ENCODE data around the gene ASIC3.
"Not testable (repeated sequence)": the region's sequence is repeated elsewhere in the genome, so short reads cannot be mapped to it uniquely, and the experiment has no call there.

ASIC3 gene

DNA sequence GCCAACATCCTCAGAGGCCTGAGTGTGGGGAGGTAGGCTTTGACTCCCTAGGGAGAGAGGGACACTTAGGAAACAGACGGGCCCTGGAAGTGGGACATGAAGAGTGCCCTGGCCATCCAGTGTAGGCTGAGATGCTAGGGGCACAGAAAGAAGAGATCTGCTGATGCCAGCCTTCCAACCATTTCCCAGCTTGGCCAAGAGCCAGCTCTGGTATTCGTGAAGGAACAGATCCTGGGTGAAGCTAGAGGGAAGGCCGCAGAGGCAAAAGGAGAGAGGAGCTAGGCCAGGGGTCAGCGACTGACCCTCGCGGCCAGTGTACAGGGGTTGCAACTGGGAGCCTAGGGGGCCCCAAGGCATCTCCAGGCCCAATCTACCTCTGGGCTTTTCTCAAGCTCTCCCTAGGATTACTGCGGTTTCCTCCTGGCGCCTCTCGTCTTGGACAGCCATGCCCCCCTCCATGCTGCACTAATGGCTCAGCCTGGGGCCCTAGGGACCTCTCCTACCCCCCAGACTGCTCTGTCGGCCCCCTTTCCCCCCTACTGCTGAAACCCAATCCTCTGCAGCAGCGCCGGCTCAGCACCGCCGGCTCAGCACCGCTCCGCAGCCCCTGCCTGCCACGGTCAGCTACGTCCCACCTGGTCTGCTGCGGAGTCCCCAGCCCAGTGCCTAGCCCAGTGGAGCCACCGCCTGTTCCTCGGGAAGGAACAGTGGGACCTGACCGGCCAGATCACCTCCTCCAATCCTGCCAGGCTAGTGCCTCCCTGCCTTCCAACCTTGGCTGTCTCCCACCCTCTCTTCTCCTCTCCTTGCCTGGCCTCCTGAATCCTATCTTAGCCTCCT is at the start of gene ASIC3:
Gene ASIC3, plus strand, starts transcription at position 556 of the 840 bp plus-strand sequence. CDS start 355 bp downstream, outside the sequence.
- no peak for DNase-seq (ENCODE audit: low read depth)

DNA sequence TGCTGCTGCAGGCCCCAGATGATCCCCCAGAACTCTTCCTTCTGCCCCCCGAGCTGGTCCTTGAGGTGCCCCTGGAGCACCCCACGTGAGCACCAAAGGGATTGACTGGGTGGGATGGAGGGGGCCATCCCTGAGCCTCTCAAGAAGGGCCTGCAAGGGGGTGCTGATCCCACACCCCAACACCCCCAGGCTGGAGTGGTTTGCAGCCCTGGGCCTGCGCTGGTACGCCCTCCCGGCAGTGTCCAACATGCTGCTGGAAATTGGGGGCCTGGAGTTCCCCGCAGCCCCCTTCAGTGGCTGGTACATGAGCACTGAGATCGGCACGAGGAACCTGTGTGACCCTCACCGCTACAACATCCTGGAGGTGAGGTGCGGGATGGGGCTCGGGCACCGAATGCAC is 49.3 kb upstream of the ASIC3 start:
- no peak for DNase-seq (ENCODE audit: low read depth)

- no peak for DNase-seq (ENCODE audit: low read depth)
Observed at GRCh38 chr7:150999497-151000230, 48.7 kb upstream of the ASIC3 start.

- DNase-seq (ENCODE audit: low read depth): no peak
Observed at GRCh38 chr7:151000897-151001495, 47.3 kb upstream of the ASIC3 start.

- no peak for DNase-seq (ENCODE audit: low read depth)
Observed at GRCh38 chr7:151001546-151001945, 46.8 kb upstream of the ASIC3 start.

GRCh38 chr7:151003572-151003971 is 44.8 kb upstream of the ASIC3 start:
- DNase-seq (ENCODE audit: low read depth): no peak

GRCh38 chr7:151005566-151005965 is 42.8 kb upstream of the ASIC3 start:
- DNase-seq (ENCODE audit: low read depth): no peak

GRCh38 chr7:151006590-151007300 is 41.6 kb upstream of the ASIC3 start:
- no peak for DNase-seq (ENCODE audit: low read depth)

DNA sequence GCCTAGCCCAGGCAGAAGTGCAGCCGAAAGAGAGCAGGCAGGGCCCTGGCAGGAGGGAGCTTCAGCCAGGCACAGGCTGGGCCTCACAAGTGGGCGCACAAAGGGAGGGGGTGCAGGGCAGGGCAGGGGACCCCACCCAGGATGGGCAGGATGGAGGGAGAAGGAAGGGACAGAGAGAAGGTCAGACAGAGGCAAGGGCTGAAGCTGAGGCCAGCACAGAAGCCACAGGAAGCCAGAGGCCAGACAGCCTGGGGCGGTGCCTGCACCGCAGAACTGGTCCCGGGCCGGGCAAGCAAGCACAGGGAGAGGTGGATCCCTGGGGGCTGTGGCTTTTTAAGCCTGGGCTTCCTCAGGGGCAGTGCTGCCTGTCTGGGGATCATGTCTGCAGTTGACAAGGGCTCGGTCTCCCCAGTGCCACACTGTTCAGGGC is 40.8 kb upstream of the ASIC3 start:
- DNase-seq (ENCODE audit: low read depth): no peak

DNA sequence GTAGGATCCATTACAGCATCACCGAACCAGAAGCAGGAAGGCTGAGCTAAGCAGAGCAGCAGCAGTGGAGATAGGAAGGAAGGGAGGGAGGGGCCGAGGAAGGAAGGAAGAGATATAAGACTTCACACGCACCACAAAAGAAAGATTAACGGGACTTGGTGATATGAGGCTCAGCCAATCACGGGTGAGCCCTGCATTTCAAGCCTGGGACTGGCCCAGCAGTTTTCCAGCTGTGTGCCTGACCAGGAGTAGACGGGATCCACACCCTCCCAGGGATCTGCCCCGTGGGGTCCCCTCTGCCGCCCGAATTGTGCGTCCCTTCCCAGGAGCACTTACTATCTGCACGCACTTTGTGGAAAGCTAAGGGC is 40.2 kb upstream of the ASIC3 start:
- DNase-seq (ENCODE audit: low read depth): no peak

- DNase-seq (ENCODE audit: low read depth): peak; percentile 54
Observed at GRCh38 chr7:151008511-151009323, 39.6 kb upstream of the ASIC3 start.

DNA sequence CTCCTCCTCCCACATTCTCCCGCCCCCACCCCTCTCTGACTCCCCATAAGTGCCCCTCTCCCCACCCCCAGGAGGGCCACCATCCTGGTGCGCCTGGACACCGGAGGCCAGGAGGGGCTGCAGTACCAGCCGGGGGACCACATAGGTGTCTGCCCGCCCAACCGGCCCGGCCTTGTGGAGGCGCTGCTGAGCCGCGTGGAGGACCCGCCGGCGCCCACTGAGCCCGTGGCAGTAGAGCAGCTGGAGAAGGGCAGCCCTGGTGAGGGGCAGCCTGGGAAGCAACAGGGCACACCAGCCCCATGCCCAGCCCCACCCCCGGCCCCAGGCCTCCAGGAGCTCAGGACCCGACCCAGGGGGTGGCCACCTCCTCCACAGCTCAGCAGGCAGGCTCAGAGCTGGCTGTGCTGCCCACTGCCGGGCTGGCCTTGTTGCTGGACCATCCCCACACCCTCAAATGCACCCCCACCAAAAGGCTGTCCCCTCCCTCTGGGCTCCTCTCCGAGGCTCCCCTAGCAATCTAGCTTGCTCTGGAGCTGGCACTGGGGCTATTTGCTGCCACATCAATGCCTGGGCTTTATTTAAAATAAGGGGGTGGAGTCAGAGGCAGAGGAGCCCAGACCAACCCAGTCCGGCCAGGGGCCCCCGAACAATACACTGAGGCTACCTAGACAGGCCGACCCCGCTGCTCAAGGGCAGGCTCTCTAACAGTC is 38.8 kb upstream of the ASIC3 start:
- no peak for DNase-seq (ENCODE audit: low read depth)

- DNase-seq (ENCODE audit: low read depth): no peak
Observed at GRCh38 chr7:151010037-151010306, 38.4 kb upstream of the ASIC3 start.

DNA sequence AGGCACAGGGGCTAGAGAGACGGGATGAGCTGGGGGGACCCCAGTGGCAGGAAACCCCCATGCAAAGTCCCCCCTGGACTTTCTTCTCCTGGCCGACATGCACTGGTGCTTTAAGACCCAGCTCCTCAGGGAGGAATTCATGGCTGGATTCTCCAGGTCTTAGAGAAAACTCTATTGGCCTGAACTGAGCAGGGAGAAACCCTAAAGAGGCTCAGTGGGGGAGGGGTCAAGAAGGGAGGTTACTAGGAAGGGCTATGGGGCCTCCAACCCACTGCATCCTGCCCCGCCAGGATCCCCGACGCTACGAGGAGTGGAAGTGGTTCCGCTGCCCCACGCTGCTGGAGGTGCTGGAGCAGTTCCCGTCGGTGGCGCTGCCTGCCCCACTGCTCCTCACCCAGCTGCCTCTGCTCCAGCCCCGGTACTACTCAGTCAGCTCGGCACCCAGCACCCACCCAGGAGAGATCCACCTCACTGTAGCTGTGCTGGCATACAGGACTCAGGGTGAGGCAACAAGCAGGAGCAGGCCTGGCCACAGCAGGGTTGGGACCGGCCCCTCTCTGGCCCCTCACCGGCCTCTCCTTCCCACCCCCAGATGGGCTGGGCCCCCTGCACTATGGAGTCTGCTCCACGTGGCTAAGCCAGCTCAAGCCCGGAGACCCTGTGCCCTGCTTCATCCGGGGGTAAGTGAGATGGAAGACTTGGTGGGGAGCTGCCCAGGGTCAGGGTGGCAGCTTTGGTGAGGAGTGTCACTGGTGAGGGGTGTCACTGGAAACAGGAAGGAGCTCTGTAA is 37.8 kb upstream of the ASIC3 start:
- DNase-seq (ENCODE audit: low read depth): no peak

GRCh38 chr7:151011097-151011409 is 37.3 kb upstream of the ASIC3 start:
- DNase-seq (ENCODE audit: low read depth): no peak

- DNase-seq (ENCODE audit: low read depth): not testable (repeated sequence)
Observed at GRCh38 chr7:151011616-151012015, 36.7 kb upstream of the ASIC3 start.

DNA sequence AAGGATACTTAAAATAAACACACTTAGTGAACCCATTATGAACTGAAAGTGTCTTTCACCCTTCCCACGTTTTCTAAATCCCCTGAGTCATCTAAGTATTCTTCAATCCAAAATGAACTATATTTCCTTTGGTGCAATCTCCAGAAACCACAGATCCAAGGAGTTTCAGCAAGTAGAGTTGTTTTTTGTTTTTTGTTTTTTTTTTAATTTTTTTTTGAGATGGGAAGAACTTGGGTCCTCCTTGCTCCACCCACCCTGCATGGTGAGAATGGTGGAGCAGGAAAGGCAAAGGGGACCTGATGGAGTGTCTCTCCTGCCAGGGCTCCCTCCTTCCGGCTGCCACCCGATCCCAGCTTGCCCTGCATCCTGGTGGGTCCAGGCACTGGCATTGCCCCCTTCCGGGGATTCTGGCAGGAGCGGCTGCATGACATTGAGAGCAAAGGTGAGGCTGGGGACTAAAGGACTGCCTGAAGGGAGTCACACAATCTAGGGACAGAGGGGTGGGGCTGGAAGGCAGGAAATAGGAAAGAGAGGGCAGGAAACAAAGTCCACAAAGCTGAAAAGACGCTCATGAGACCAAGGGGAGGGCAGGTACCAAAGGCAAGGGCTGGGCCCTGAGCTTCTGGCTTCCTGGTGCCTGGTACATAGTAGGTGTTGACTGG is 36.2 kb upstream of the ASIC3 start:
- DNase-seq (ENCODE audit: low read depth): no peak

DNA sequence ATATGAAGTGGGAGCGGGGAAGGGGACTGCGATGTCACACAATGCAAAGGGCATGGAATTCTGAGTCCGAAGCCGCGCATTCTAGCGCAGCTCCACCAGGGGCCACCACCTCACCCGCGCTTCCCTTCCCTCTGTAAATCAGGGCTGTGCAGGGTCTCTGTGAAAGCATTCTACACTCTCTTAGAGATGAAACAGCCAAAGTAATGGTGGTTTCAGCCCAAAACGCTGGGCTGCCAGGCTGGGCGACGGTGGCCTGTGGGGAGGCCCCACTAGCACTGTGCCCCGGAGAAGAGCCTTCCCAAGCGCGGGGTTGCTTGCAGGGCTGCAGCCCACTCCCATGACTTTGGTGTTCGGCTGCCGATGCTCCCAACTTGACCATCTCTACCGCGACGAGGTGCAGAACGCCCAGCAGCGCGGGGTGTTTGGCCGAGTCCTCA is 35.4 kb upstream of the ASIC3 start:
- DNase-seq (ENCODE audit: low read depth): no peak

DNA sequence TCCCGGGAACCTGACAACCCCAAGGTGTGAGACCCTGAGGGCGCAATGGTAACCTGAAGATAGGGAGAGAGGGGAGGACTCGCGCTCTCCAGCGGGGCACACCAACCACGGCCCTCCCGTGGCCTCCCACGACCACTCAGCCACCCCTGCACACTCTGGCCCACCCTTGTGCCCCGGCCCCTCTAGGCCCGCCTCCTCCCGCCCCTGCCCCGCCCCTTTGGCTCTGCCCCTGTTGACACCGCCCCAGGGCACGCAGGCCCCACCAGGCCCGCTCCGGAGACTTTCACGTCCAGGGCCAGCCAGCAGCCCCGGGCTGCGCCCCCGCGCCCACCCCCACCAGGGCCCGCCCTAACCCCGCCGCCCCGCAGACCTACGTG is 35.0 kb upstream of the ASIC3 start:
- DNase-seq (ENCODE audit: low read depth): no peak
